H1 (cell line): Measurements from ENCODE around the gene FRMD4A. TPM values are rescaled to one million over a fixed set of nuclear protein-coding genes. Genes with fewer than 3 reads are reported as not detected.

Experiments
- CREB1 ChIP-seq: IDR thresholded peaks from 2 replicates; pipeline ENCODE4 v1.6.1; 2012; ENCODE audit warnings: inconsistent platforms
- POLR2AphosphoS5 ChIP-seq: IDR thresholded peaks from 2 replicates; pipeline ENCODE4 v1.6.1; 2011; ENCODE audit warnings: low read depth, low read length
- USF2 ChIP-seq: IDR thresholded peaks from 2 replicates; pipeline ENCODE4 v1.6.1; 2011; ENCODE audit warnings: low read length, improper control_type of control experiment
- polyA plus RNA-seq, 7 experiments: library from polyadenylated mRNA; depleted of rRNA in 3 of 7; stranded (reverse) in 5 of 7; unstranded in 2 of 7; fragments of >200 nt in 5 of 7; fragments of 200-250 nt in 2 of 7; gene quantifications; 1 replicate in 5 of 7; 2 replicates in 1 of 7; 4 replicates in 1 of 7; pipeline versions ENCODE4 v1.2.1 to v1.2.3, GENCODE V29; 2011 to 2013; ENCODE audit warnings: missing spikeins in 2 of 7, mixed read lengths in 2 of 7
- total RNA-seq: library from RNA; stranded (reverse); fragmentation: NEBNext Ultra II Directional; extraction: Animal tissue kit (Norgen Biotek cat#: 25700); gene quantifications from 2 replicates; pipeline ENCODE4 v1.2.1, GENCODE V29; 2021

Gene FRMD4A
- total and polyA plus RNA-seq, 2 of the 8 experiments (the other 6 are each of a cell fraction or from before 2014, with no cell fraction given) = 38.6 to 39.6 TPM

GRCh38 chr10:14306190-14306589, 24.5 kb downstream of the FRMD4A start (continued):
- TF ChIP-seq USF2 = no peak
- no peak for TF ChIP-seq CREB1
- TF ChIP-seq POLR2AphosphoS5 = no peak
